ENCODE measurements around the gene GRM8.

Gene GRM8

GRCh38 chr7:126686474-126686873 is 566.3 kb downstream of the GRM8 start:
- TF ChIP-seq REST (IDR thresholded peaks at IDR 0.05; ENCODE audit: insufficient read depth in 1 of 2, low read depth in 2 of 2, low read length in 2 of 2) (no peak), POLR2AphosphoS5 (IDR thresholded peaks at IDR 0.05; ENCODE audit: low read depth, low read length) (no peak), SIN3A (IDR thresholded peaks at IDR 0.05; ENCODE audit: borderline replicate concordance, insufficient read depth, low read length) (no peak), FOXP2 (optimal IDR thresholded peaks at IDR 0.05; ENCODE audit: borderline replicate concordance, extremely low read depth, extremely low read length, insufficient read depth) (no peak), TAF1 (IDR thresholded peaks at IDR 0.05; ENCODE audit: borderline replicate concordance, insufficient read depth, low read length) (no peak)

GRCh38 chr7:126685596-126685995 is 567.1 kb downstream of the GRM8 start:
- no peak for TF ChIP-seq TAF1 (IDR thresholded peaks at IDR 0.05; ENCODE audit: borderline replicate concordance, insufficient read depth, low read length)
- TF ChIP-seq POLR2AphosphoS5 (IDR thresholded peaks at IDR 0.05; ENCODE audit: low read depth, low read length), result no peak
- TF ChIP-seq SIN3A (IDR thresholded peaks at IDR 0.05; ENCODE audit: borderline replicate concordance, insufficient read depth, low read length), result no peak
- no peak for TF ChIP-seq FOXP2 (optimal IDR thresholded peaks at IDR 0.05; ENCODE audit: borderline replicate concordance, extremely low read depth, extremely low read length, insufficient read depth)
- no peak for TF ChIP-seq REST (IDR thresholded peaks at IDR 0.05; ENCODE audit: insufficient read depth in 1 of 2, low read depth in 2 of 2, low read length in 2 of 2)

GRCh38 chr7:126685018-126685573 is 567.6 kb downstream of the GRM8 start:
- TF ChIP-seq SIN3A (IDR thresholded peaks at IDR 0.05; ENCODE audit: borderline replicate concordance, insufficient read depth, low read length), result no peak
- TF ChIP-seq FOXP2 (optimal IDR thresholded peaks at IDR 0.05; ENCODE audit: borderline replicate concordance, extremely low read depth, extremely low read length, insufficient read depth), result no peak
- no peak for TF ChIP-seq TAF1 (IDR thresholded peaks at IDR 0.05; ENCODE audit: borderline replicate concordance, insufficient read depth, low read length)
- no peak for TF ChIP-seq REST (IDR thresholded peaks at IDR 0.05; ENCODE audit: insufficient read depth in 1 of 2, low read depth in 2 of 2, low read length in 2 of 2)
- TF ChIP-seq POLR2AphosphoS5 (IDR thresholded peaks at IDR 0.05; ENCODE audit: low read depth, low read length), result no peak

- no peak for TF ChIP-seq FOXP2 (optimal IDR thresholded peaks at IDR 0.05; ENCODE audit: borderline replicate concordance, extremely low read depth, extremely low read length, insufficient read depth)
- TF ChIP-seq REST (IDR thresholded peaks at IDR 0.05; ENCODE audit: insufficient read depth in 1 of 2, low read depth in 2 of 2, low read length in 2 of 2), result no peak
- no peak for TF ChIP-seq POLR2AphosphoS5 (IDR thresholded peaks at IDR 0.05; ENCODE audit: low read depth, low read length)
- TF ChIP-seq TAF1 (IDR thresholded peaks at IDR 0.05; ENCODE audit: borderline replicate concordance, insufficient read depth, low read length), result no peak
- no peak for TF ChIP-seq SIN3A (IDR thresholded peaks at IDR 0.05; ENCODE audit: borderline replicate concordance, insufficient read depth, low read length)
These were observed 570.6 kb downstream of the GRM8 start for GRCh38 chr7:126682176-126682575.

GRCh38 chr7:126668367-126668752 is 584.4 kb downstream of the GRM8 start:
- TF ChIP-seq FOXP2 (optimal IDR thresholded peaks at IDR 0.05; ENCODE audit: borderline replicate concordance, extremely low read depth, extremely low read length, insufficient read depth) (no peak), TAF1 (IDR thresholded peaks at IDR 0.05; ENCODE audit: borderline replicate concordance, insufficient read depth, low read length) (no peak), SIN3A (IDR thresholded peaks at IDR 0.05; ENCODE audit: borderline replicate concordance, insufficient read depth, low read length) (no peak), POLR2AphosphoS5 (IDR thresholded peaks at IDR 0.05; ENCODE audit: low read depth, low read length) (no peak), REST (IDR thresholded peaks at IDR 0.05; ENCODE audit: insufficient read depth in 1 of 2, low read depth in 2 of 2, low read length in 2 of 2) (no peak)

Data from PFSK-1 (cell line).